Suprapubic skin (tissue), 4 donors: Measurements from ENCODE around the gene PTPRN2.

Experiments
- CTCF ChIP-seq, 2 donors: fragments of 200-600 bp in 1 of 2; fragments of 450-650 bp in 1 of 2; sonication (generic) in 1 of 2; IDR thresholded peaks; one replicate each; pipeline ENCODE4 v1.5.1; 2016 to 2019; ENCODE audit warnings: antibody characterized with exemption in 2 of 2, mild to moderate bottlenecking in 1 of 2, moderate library complexity in 1 of 2
- EP300 ChIP-seq: sonication (generic); formaldehyde crosslinking; IDR thresholded peaks from one replicate; pipeline ENCODE4 v1.6.1; 2017; ENCODE audit warnings: antibody characterized with exemption
- POLR2A ChIP-seq, 2 donors: fragments of 450-650 bp; IDR thresholded peaks; one replicate each; pipeline ENCODE4 v1.6.1; 2017; ENCODE audit warnings: antibody characterized with exemption in 2 of 2, mild to moderate bottlenecking in 2 of 2, moderate library complexity in 2 of 2
- POLR2AphosphoS5 ChIP-seq, 3 donors: sonication (generic); formaldehyde crosslinking; IDR thresholded peaks; one replicate each; pipeline ENCODE4 v1.6.1; 2017; ENCODE audit warnings: antibody characterized with exemption in 3 of 3

- TF ChIP-seq CTCF (IDR thresholded peaks at IDR 0.05) (no peak), POLR2A (IDR thresholded peaks at IDR 0.05) (no peak), POLR2AphosphoS5 (IDR thresholded peaks at IDR 0.05) (no peak), EP300 (no peak)
Measured at GRCh38 chr7:157564517-157565177, 1023.0 kb downstream of the PTPRN2 start.
